CD4-positive, alpha-beta T cell treated with Interleukin-1 beta for 1 hour (primary cell): Measurements from ENCODE around the gene SUN3.
"Not testable (repeated sequence)": the region's sequence is repeated elsewhere in the genome, so short reads cannot be mapped to it uniquely, and the experiment has no call there.

Experiments
- DNase-seq, 2 donors: peaks; one replicate each; pipeline ENCODE4 v3.0.0-alpha.2; 2020 to 2022

SUN3 gene

GRCh38 chr7:47943676-47944474, 85.0 kb downstream of the SUN3 start:
- no peak for DNase-seq

GRCh38 chr7:47942651-47943050, 86.3 kb downstream of the SUN3 start:
- not testable (repeated sequence) for DNase-seq

GRCh38 chr7:47942132-47942531, 86.8 kb downstream of the SUN3 start:
- no peak for DNase-seq

GRCh38 chr7:47941136-47941844, 87.6 kb downstream of the SUN3 start:
- DNase-seq, result peak in 1 of 2 donors; percentile 20

- DNase-seq, result no peak
Observed at GRCh38 chr7:47940088-47941013, 88.6 kb downstream of the SUN3 start.

- no peak for DNase-seq
Observed at GRCh38 chr7:47939425-47940036, 89.4 kb downstream of the SUN3 start.

GRCh38 chr7:47938574-47939165, 90.2 kb downstream of the SUN3 start:
- DNase-seq, result no peak

- DNase-seq, result peak in 1 of 2 donors; percentile 6
Observed at GRCh38 chr7:47937711-47938573, 91.0 kb downstream of the SUN3 start.
